ENCODE results near the gene HDAC5.

- TF ChIP-seq POLR2AphosphoS5 (IDR thresholded peaks at IDR 0.05; ENCODE audit: borderline replicate concordance, low read depth, low read length) (no peak), EZH2 (IDR thresholded peaks at IDR 0.05) (no peak), FOXP2 (optimal IDR thresholded peaks at IDR 0.05; ENCODE audit: control extremely low read depth, extremely low read length, insufficient read depth) (no peak)
Measured at GRCh38 chr17:44029736-44030135, 93.7 kb downstream of the HDAC5 start.
